ENCODE results near the gene LMAN2.
"Not testable (repeated sequence)": the region's sequence is repeated elsewhere in the genome, so short reads cannot be mapped to it uniquely, and the experiment has no call there.

Gene LMAN2

GRCh38 chr5:177320879-177321278 is 30.6 kb downstream of the LMAN2 start:
- no peak for DNase-seq

GRCh38 chr5:177319913-177320588 is 31.4 kb downstream of the LMAN2 start:
- no peak for DNase-seq

GRCh38 chr5:177317959-177318377 is 33.5 kb downstream of the LMAN2 start:
- no peak for DNase-seq

DNA sequence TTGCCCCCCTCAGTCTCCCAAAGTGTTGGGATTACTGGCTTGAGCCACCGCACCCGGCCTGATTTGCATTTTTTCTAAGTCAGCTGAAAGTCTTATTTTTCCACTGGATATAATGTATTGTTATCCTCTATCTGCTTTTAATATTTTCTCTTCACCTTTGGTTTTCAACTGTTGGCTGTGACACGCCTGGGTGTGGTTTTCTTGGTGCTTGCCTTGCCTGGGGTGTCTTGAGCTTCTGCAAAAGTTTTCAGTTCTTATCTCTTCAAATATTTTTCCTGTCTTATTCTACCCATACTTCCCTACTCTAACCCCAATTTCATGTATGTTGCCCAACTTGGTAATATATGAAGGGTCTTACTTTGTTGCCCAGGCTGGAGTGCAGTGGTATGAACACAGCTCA is 35.5 kb downstream of the LMAN2 start:
- no peak for DNase-seq

DNA sequence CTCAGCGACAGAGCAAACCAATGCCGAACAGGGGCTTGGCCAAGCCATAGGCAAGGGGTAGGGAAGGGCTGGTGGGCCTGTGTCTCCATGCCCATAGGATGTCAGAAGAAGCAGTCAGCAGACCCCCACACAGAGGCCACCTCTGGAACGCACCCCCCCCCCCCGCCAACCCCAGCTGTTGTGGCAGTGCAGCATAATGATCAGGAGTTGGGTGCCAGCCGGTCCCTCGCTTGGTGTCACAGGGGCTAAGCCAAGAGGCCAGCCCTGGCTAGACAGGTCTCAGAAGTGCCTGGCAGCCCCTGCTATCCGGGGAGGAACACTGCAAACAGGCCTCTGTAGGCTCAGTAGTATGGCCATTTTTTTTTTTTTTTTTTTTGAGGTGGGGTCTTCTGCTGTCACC is 36.1 kb downstream of the LMAN2 start:
- no peak for DNase-seq

DNA sequence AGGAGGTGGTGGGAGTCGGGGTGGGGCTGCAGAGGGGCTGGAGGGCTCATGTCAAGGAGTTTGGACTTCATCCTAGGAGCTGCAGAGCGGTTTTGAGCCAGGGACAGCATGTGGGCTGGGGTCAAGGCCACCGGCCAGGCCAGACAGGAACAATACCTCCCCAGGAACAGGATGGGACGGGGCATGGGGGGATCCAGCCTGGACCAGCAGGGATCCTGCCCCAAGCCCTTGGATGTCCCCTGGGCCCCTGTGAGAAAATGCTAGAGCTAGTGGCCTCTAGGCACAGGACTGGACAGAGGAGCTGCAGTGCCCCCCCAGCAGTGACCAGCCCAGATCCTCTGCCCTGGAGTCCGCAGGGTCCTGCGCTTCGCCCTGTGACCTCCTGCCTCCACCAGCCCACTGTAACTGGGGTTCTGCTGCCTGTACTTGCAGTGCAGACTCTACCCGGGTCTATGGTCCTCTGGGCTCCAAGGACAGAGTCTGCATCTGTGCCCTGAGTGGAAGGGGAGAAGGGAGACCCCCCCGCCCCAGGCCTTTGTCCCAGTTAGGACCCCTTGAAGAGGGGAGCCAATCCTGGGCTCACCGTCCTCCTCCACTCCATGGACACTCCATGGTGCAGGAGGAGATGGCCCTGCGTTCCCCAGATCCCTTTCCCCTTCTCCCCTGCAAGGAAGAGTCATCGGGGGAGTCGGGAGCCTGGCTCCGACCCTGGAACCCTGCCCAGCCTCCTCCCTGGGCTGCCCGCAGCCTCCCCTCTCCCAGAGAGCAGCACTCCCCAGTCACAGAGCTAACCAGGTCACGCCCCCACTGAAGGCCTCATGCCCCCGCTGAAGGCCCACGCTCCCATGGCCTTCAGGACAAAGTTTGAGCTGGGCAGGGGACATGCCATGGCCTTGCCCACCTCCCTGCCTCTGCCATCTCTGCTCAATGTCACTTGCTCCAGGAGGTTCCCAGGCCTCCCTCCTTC is 36.8 kb downstream of the LMAN2 start:
- DNase-seq, result no peak

DNA sequence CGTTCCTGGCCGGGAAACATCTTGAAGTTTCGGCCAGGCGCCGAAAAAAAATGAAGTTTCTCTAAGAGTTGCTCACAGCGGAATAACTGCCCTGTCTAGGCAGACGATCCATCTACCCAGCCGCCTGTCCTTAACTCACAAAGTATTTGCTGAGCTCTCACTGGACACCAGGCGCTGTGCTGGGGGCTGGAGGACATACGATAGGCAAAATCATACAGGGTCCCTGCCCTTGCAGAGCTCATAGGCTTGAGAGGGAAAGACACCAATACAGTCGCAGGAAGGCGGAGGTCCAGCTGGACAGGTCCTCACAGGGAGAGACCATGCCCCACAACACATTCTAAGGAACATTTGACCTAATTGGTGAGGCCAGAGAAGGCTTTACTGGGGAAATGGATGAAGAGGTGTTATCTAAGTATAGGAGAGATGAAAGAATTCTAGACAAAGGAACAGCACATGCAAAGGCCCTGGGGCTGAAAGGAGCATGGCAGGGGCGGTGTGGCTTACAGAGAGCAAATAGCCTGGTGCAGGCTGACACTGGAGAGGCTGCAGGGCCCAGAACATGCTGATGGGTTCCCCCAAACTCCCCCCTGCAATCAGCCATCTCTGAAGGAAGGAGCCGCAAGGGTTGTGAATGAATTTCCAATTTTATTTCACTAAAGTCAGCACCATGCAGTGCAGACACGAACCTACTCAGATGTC is 37.8 kb downstream of the LMAN2 start:
- DNase-seq, result no peak

GRCh38 chr5:177312649-177313181 is 38.8 kb downstream of the LMAN2 start:
- no peak for DNase-seq

GRCh38 chr5:177311723-177312648 is 39.5 kb downstream of the LMAN2 start, which contains the start of gene MXD3:
Gene MXD3, minus strand, starts transcription at chr5:177311898. Its CDS starts 68 bp downstream, at chr5:177311830.
- DNase-seq, result peak; percentile 96

GRCh38 chr5:177311392-177311722 is 40.1 kb downstream of the LMAN2 start:
- no peak for DNase-seq

- no peak for DNase-seq
These were observed 40.6 kb downstream of the LMAN2 start for GRCh38 chr5:177310757-177311391.

DNA sequence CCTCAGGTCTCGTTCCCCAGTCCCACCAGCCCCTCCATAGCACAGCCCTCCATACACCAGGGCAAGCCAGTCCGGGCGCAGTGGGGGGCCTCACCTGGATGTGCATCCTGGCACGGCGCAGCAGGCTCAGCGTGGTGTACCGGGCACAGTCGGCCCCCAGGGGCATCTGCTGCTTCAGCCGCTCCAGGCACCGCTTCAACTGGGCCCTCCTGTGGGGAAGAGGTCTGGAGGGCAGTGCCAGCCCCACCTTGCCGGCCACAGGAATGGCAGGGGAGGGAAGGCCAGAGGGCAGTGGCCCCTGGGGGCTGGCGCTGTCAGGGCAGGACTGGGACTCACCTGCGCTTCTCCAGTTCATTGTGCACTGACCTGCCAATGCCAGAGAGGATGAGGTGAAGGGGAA is 41.1 kb downstream of the LMAN2 start:
- DNase-seq, result no peak

GRCh38 chr5:177309351-177310191 is 41.9 kb downstream of the LMAN2 start:
- no peak for DNase-seq

DNA sequence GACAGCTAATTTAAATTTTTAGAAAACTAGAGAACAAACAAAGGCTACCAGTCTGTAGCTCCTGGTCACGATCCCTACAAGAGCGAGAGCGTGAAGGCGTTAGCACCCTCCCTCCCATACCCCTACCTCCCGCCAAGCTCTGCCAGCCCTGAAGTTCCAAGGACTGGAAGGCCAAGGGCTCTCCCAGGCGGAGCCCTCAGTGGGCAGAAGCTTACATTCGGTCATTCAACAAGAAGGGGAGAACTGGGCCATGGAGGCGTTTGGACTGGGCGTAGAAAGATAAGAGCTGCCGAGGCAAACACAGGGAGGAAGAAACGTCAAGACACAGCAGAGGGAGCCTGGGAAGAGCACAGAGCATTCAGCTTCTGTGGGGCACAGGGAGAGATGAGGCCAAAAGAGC is 42.7 kb downstream of the LMAN2 start:
- DNase-seq, result no peak

DNA sequence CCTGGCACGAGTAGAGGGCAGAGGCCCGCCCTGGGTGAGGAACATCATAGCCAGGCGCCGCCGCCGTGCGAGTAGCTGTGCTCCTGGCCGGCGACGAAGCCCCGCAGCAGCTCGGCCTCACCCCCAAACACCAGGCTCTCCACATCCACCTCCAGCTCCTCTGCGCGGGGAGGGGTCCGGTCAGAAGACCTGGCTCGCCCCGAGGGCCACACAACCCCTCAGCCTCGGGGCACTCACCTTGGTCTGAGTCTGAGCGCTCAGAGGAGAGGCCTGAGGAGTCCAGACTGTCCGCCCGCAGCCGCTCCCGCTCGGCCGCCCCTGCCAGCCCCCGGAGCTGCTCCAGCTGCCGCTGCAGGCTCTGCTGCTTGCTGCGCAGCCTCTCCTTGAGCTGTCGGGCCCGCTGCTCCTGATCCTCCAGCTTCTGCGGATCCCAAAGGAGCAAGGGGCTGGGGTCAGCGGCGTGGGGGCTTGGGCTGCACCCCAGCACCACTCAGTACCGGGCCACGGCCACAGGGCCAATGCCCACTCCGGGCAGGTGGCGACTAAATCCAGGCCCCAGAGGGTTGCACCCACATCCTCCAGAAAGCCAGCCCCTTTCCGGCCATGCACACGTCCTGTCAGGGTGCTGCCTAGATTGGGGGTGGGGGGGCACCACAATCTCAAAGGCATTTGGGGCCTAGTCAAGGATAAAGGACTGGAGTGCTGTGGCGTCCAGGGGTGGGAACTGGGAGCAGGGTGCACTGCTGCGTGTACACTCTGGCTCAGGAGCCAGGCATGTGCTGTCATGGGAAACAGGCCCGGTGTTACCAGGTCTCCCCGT is 43.7 kb downstream of the LMAN2 start:
- DNase-seq, result no peak

DNA sequence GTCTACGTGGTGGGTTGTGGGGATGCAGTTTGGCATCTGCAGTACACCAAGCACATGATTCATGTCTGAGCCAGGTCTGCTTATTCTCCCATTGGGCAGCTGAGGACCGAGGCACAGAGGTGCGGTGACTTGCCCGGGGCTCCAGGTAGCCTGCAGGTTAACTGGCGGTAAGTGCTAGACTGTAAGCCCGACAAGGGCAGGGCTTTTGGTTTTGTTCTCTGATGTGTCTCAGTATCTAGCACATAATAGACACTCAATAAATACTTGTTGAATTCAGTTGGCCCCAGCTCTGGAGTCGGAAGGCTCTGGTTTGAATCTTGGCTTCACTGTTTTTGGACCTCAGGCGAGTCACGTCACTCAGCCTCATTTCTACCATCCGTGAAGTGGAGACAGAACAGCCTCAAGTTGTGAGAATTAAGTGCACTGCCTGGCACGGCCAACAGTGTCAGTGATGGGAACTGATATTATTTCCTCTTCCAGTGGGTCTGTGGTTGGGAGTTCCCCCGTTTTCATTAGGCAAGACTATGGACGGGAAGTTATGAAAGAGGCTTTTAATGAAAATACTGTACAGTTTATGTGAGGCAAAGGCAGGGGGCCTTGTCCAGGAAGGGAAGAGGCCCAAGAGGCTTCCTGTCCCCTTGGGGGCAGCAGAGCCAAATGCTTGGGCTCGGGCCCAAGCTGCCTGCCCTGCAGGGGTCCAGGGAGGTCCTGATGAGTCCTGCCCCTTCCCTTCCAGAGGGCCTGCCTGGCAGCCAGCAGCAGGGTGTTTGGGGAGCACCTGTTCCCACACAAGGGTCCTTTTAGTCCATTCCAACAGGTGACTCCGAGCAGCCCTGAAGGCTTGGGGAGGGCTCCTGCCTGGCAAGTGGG is 44.6 kb downstream of the LMAN2 start:
- DNase-seq, result peak; percentile 91

DNA sequence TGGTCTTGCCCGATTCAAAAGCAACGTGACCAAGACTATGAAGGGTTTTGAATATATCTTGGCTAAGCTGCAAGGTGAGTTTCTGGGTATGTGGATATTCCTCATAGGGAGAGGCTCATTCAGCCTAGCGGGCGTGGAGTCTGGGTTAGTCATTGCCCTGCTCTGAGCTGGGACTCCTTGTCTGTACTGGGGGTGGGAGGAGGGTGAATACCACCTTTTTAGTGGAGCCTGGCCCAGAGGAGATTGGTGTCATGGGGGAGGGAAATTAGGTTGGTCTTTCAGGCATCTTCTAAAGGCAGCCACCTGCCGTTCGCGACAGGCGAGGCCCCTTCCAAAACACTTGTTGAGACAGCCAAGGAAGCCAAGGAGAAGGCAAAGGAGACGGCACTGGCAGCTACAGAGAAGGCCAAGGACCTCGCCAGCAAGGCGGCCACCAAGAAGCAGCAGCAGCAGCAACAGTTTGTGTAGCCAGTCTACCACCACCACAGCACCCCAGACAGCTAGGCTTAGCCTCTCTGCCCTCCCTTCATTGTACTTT is 45.3 kb downstream of the LMAN2 start:
- DNase-seq, result not testable (repeated sequence)

DNA sequence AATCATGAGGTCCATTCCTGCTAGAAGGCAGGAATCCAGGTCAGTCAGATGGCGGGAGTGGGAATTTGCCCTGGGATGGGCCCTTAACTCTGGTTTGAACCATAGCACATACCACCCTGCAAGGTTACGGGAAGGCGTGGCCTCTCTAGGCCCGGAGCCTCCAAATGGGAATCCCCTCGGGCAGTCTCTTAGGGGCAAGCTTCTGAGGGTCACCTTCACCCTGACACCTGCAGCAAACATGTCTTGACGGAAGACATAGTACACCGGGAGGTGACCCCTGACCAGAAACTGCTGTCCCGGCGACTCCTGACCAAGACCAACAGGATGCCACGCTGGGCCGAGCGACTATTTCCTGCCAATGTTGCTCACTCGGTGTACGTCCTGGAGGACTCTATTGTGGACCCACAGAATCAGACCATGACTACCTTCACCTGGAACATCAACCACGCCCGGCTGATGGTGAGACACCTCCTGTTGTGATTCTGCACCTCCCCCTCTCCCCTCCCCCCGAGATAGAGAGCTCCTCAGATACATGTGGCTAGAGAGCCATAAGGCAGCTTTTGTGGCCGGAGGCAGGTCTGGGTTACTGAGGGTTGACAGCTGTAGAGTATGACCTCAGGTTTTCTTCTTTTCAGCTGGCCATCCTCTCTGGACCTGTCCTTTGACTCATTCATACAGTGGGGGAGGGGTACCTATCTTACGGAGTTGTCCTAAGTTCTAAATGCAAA is 46.9 kb downstream of the LMAN2 start:
- no peak for DNase-seq
